Neutrophil (primary cell): ENCODE results near the gene OR52B2.

Source experiments
- H3K27ac ChIP-seq: fragments of 200-600 bp; sonication (generic); 2 replicates; pipeline ENCODE4 v1.5.1; 2016; ENCODE audit warnings: mild to moderate bottlenecking, moderate library complexity
- H3K27me3 ChIP-seq: fragments of 200-600 bp; sonication (generic); 2 replicates; pipeline ENCODE4 v1.6.0; 2016; ENCODE audit warnings: mild to moderate bottlenecking
- H3K36me3 ChIP-seq: fragments of 200-600 bp; sonication (generic); 2 replicates; pipeline ENCODE4 v1.5.1; 2017
- H3K4me1 ChIP-seq, 2 experiments: fragments of 200-600 bp in 1 of 2; sonication (generic) in 1 of 2; 1 replicate in 1 of 2; 2 replicates in 1 of 2; pipeline versions ENCODE4 v1.5.1 to v1.6.1; 2013 to 2016; ENCODE audit warnings: low read depth in 1 of 2, low read length in 1 of 2, mild to moderate bottlenecking in 1 of 2, moderate library complexity in 1 of 2; ENCODE audit not compliant: control insufficient read depth in 1 of 2, insufficient read depth in 1 of 2
- H3K4me3 ChIP-seq, 2 experiments: fragments of 200-600 bp in 1 of 2; sonication (generic) in 1 of 2; 1 replicate in 1 of 2; 2 replicates in 1 of 2; pipeline ENCODE4 v1.5.1; 2013 to 2016; ENCODE audit warnings: low read depth in 1 of 2, low read length in 1 of 2, mild to moderate bottlenecking in 1 of 2, moderate library complexity in 1 of 2
- H3K9me3 ChIP-seq: fragments of 200-600 bp; sonication (generic); 2 replicates; pipeline ENCODE4 v1.5.1; 2016
- CTCF ChIP-seq: fragments of 200-600 bp; sonication (generic); IDR thresholded peaks from 2 replicates; pipeline ENCODE4 v1.5.1; 2016; ENCODE audit warnings: antibody characterized with exemption

OR52B2 gene

GRCh38 chr11:6170226-6170625 is at the start of gene OR52B2:
Gene OR52B2, minus strand, starts transcription at chr11:6170326. Its CDS starts 0 bp downstream, at chr11:6170326.
- H3K9me3 ChIP-seq, result no peaks in the 10 kb centered on the region
- no peak for TF ChIP-seq CTCF
- H3K4me3 ChIP-seq, result no peak within 1 kb of the TSS

GRCh38 chr11:6219359-6219758 is 49.2 kb upstream of the OR52B2 start:
- TF ChIP-seq CTCF, result no peak
- peaks cover 89% of the 10 kb centered on the region for H3K36me3 ChIP-seq
- H3K27ac ChIP-seq, result peak overlapping the region; percentile 28
- no peaks in the 10 kb centered on the region for H3K27me3 ChIP-seq
- H3K4me1 ChIP-seq, result peaks cover 1 to 4% of the 10 kb centered on the region in 2 experiments
- H3K9me3 ChIP-seq, result no peaks in the 10 kb centered on the region
- H3K4me3 ChIP-seq, result no peak overlapping the region

More at GRCh38 chr11:6170226-6170625, at the start of gene OR52B2:
- no peaks in the 10 kb centered on the region for H3K27me3 ChIP-seq
- H3K4me1 ChIP-seq, result peaks cover 0 to 5% of the 10 kb centered on the region in 2 experiments
- no peak within 1 kb of the TSS for H3K27ac ChIP-seq
- H3K36me3 ChIP-seq, result no peaks in the 10 kb centered on the region

GRCh38 chr11:6217722-6218121 is 47.6 kb upstream of the OR52B2 start:
- H3K36me3 ChIP-seq, result peaks cover 87% of the 10 kb centered on the region
- TF ChIP-seq CTCF, result no peak

GRCh38 chr11:6216501-6216900 is 46.4 kb upstream of the OR52B2 start:
- Histone ChIP-seq H3K36me3 (peaks cover 87% of the 10 kb centered on the region), H3K27ac (peak overlapping the region; percentile 47), H3K27me3 (no peaks in the 10 kb centered on the region), H3K4me3 (no peak overlapping the region), H3K4me1 (peaks cover 16 to 19% of the 10 kb centered on the region in 2 experiments), H3K9me3 (no peaks in the 10 kb centered on the region)
- TF ChIP-seq CTCF, result no peak

More at GRCh38 chr11:6217722-6218121, 47.6 kb upstream of the OR52B2 start:
- H3K9me3 ChIP-seq, result no peaks in the 10 kb centered on the region
- H3K27me3 ChIP-seq, result no peaks in the 10 kb centered on the region
- peak overlapping the region; percentile 47 for H3K27ac ChIP-seq
- peaks cover 8 to 10% of the 10 kb centered on the region in 2 experiments for H3K4me1 ChIP-seq
- H3K4me3 ChIP-seq, result no peak overlapping the region

- Histone ChIP-seq H3K4me1 (peaks cover 15 to 20% of the 10 kb centered on the region in 2 experiments), H3K27me3 (no peaks in the 10 kb centered on the region), H3K9me3 (no peaks in the 10 kb centered on the region), H3K4me3 (no peak overlapping the region), H3K36me3 (peaks cover 96% of the 10 kb centered on the region), H3K27ac (no peak overlapping the region)
- no peak for TF ChIP-seq CTCF
Measured at GRCh38 chr11:6214530-6214929, 44.4 kb upstream of the OR52B2 start.
